Activated naive CD4-positive, alpha-beta T cell treated with anti-CD3 and anti-CD28 coated beads, Interleukin-2, amount 50 U/mL, for 24 hours (primary cell): Measurements from ENCODE around the gene GRM8.

ENCODE experiments used
- H3K27ac Mint-ChIP-seq: one replicate; pipeline ENCODE4 v1.8.0; 2021; ENCODE audit warnings: mild to moderate bottlenecking, mixed read lengths
- H3K27me3 Mint-ChIP-seq: one replicate; pipeline ENCODE4 v1.8.0; 2021; ENCODE audit warnings: mixed read lengths
- H3K36me3 Mint-ChIP-seq: one replicate; pipeline ENCODE4 v1.8.0; 2021; ENCODE audit warnings: mixed read lengths
- H3K4me1 Mint-ChIP-seq: one replicate; pipeline ENCODE4 v1.8.0; 2021; ENCODE audit warnings: mixed read lengths
- H3K4me3 Mint-ChIP-seq: one replicate; pipeline ENCODE4 v1.8.0; 2021; ENCODE audit warnings: mild to moderate bottlenecking, mixed read lengths
- H3K9me3 Mint-ChIP-seq: one replicate; pipeline ENCODE4 v1.8.0; 2021; ENCODE audit warnings: mixed read lengths

Gene GRM8

GRCh38 chr7:127123220-127123619, 129.5 kb downstream of the GRM8 start:
- no peak overlapping the region for H3K4me3 Mint-ChIP-seq
- H3K27me3 Mint-ChIP-seq, result peaks cover 10% of the 10 kb centered on the region
- no peak overlapping the region for H3K27ac Mint-ChIP-seq
- no peaks in the 10 kb centered on the region for H3K9me3 Mint-ChIP-seq
- no peaks in the 10 kb centered on the region for H3K36me3 Mint-ChIP-seq
- no peaks in the 10 kb centered on the region for H3K4me1 Mint-ChIP-seq

- no peak overlapping the region for H3K27ac Mint-ChIP-seq
- H3K4me1 Mint-ChIP-seq, result no peaks in the 10 kb centered on the region
- no peaks in the 10 kb centered on the region for H3K36me3 Mint-ChIP-seq
- no peak overlapping the region for H3K4me3 Mint-ChIP-seq
- H3K27me3 Mint-ChIP-seq, result peaks cover 11% of the 10 kb centered on the region
- H3K9me3 Mint-ChIP-seq, result no peaks in the 10 kb centered on the region
Observed at GRCh38 chr7:127119517-127119916, 133.2 kb downstream of the GRM8 start.

- Mint-ChIP-seq H3K36me3 (no peaks in the 10 kb centered on the region), H3K27me3 (peaks cover 12% of the 10 kb centered on the region), H3K9me3 (peaks cover 9% of the 10 kb centered on the region), H3K4me1 (no peaks in the 10 kb centered on the region), H3K27ac (no peak overlapping the region), H3K4me3 (no peak overlapping the region)
Observed at GRCh38 chr7:127114742-127115265, 137.9 kb downstream of the GRM8 start.

- peaks cover 8% of the 10 kb centered on the region for H3K27me3 Mint-ChIP-seq
- H3K4me3 Mint-ChIP-seq, result no peak overlapping the region
- H3K36me3 Mint-ChIP-seq, result no peaks in the 10 kb centered on the region
- no peak overlapping the region for H3K27ac Mint-ChIP-seq
- peaks cover 20% of the 10 kb centered on the region for H3K9me3 Mint-ChIP-seq
- no peaks in the 10 kb centered on the region for H3K4me1 Mint-ChIP-seq
Observed at GRCh38 chr7:127107601-127108007, 145.1 kb downstream of the GRM8 start.

GRCh38 chr7:127093340-127093739, 159.4 kb downstream of the GRM8 start:
- Mint-ChIP-seq H3K4me1 (no peaks in the 10 kb centered on the region), H3K9me3 (no peaks in the 10 kb centered on the region), H3K36me3 (peaks cover 1% of the 10 kb centered on the region), H3K4me3 (no peak overlapping the region), H3K27ac (no peak overlapping the region), H3K27me3 (peaks cover 5% of the 10 kb centered on the region)

- Mint-ChIP-seq H3K4me1 (no peaks in the 10 kb centered on the region), H3K36me3 (peaks cover 1% of the 10 kb centered on the region), H3K9me3 (no peaks in the 10 kb centered on the region), H3K4me3 (no peak overlapping the region), H3K27me3 (peaks cover 5% of the 10 kb centered on the region), H3K27ac (no peak overlapping the region)
Observed at GRCh38 chr7:127091620-127092019, 161.1 kb downstream of the GRM8 start.

GRCh38 chr7:127089146-127089545, 163.6 kb downstream of the GRM8 start:
- Mint-ChIP-seq H3K27me3 (peaks cover 3% of the 10 kb centered on the region), H3K4me1 (no peaks in the 10 kb centered on the region), H3K9me3 (no peaks in the 10 kb centered on the region), H3K27ac (no peak overlapping the region), H3K4me3 (no peak overlapping the region), H3K36me3 (peaks cover 1% of the 10 kb centered on the region)

- Mint-ChIP-seq H3K36me3 (no peaks in the 10 kb centered on the region), H3K4me1 (no peaks in the 10 kb centered on the region), H3K27me3 (peaks cover 5% of the 10 kb centered on the region), H3K4me3 (no peak overlapping the region), H3K27ac (no peak overlapping the region), H3K9me3 (no peaks in the 10 kb centered on the region)
Observed at GRCh38 chr7:127081539-127081938, 171.2 kb downstream of the GRM8 start.

GRCh38 chr7:127080576-127080975, 172.2 kb downstream of the GRM8 start:
- no peaks in the 10 kb centered on the region for H3K9me3 Mint-ChIP-seq
- H3K4me3 Mint-ChIP-seq, result no peak overlapping the region
- H3K27me3 Mint-ChIP-seq, result peaks cover 5% of the 10 kb centered on the region
- H3K4me1 Mint-ChIP-seq, result no peaks in the 10 kb centered on the region
- H3K36me3 Mint-ChIP-seq, result no peaks in the 10 kb centered on the region
- no peak overlapping the region for H3K27ac Mint-ChIP-seq

- H3K4me1 Mint-ChIP-seq, result no peaks in the 10 kb centered on the region
- H3K4me3 Mint-ChIP-seq, result no peak overlapping the region
- H3K27ac Mint-ChIP-seq, result no peak overlapping the region
- H3K36me3 Mint-ChIP-seq, result peaks cover 2% of the 10 kb centered on the region
- H3K27me3 Mint-ChIP-seq, result peaks cover 3% of the 10 kb centered on the region
- H3K9me3 Mint-ChIP-seq, result peaks cover 5% of the 10 kb centered on the region
Observed at GRCh38 chr7:127066974-127067373, 185.8 kb downstream of the GRM8 start.

GRCh38 chr7:127059475-127059874, 193.3 kb downstream of the GRM8 start:
- Mint-ChIP-seq H3K27me3 (peaks cover 3% of the 10 kb centered on the region), H3K4me1 (no peaks in the 10 kb centered on the region), H3K9me3 (peaks cover 4% of the 10 kb centered on the region), H3K4me3 (no peak overlapping the region), H3K27ac (no peak overlapping the region), H3K36me3 (peaks cover 2% of the 10 kb centered on the region)

- no peak overlapping the region for H3K27ac Mint-ChIP-seq
- H3K36me3 Mint-ChIP-seq, result no peaks in the 10 kb centered on the region
- no peaks in the 10 kb centered on the region for H3K4me1 Mint-ChIP-seq
- peaks cover 3% of the 10 kb centered on the region for H3K27me3 Mint-ChIP-seq
- H3K4me3 Mint-ChIP-seq, result no peak overlapping the region
- no peaks in the 10 kb centered on the region for H3K9me3 Mint-ChIP-seq
Observed at GRCh38 chr7:127057918-127058317, 194.8 kb downstream of the GRM8 start.

GRCh38 chr7:127056202-127056601, 196.5 kb downstream of the GRM8 start:
- Mint-ChIP-seq H3K4me3 (no peak overlapping the region), H3K36me3 (no peaks in the 10 kb centered on the region), H3K9me3 (no peaks in the 10 kb centered on the region), H3K4me1 (no peaks in the 10 kb centered on the region), H3K27me3 (peaks cover 5% of the 10 kb centered on the region), H3K27ac (no peak overlapping the region)

GRCh38 chr7:127047521-127047920, 205.2 kb downstream of the GRM8 start:
- H3K27ac Mint-ChIP-seq, result no peak overlapping the region
- no peaks in the 10 kb centered on the region for H3K36me3 Mint-ChIP-seq
- no peaks in the 10 kb centered on the region for H3K9me3 Mint-ChIP-seq
- peaks cover 2% of the 10 kb centered on the region for H3K27me3 Mint-ChIP-seq
- no peak overlapping the region for H3K4me3 Mint-ChIP-seq
- no peaks in the 10 kb centered on the region for H3K4me1 Mint-ChIP-seq

- H3K4me1 Mint-ChIP-seq, result no peaks in the 10 kb centered on the region
- H3K36me3 Mint-ChIP-seq, result no peaks in the 10 kb centered on the region
- no peak overlapping the region for H3K27ac Mint-ChIP-seq
- H3K9me3 Mint-ChIP-seq, result peaks cover 10% of the 10 kb centered on the region
- no peak overlapping the region for H3K4me3 Mint-ChIP-seq
- H3K27me3 Mint-ChIP-seq, result peaks cover 9% of the 10 kb centered on the region
Observed at GRCh38 chr7:127041689-127042452, 210.9 kb downstream of the GRM8 start.

- peaks cover 9% of the 10 kb centered on the region for H3K27me3 Mint-ChIP-seq
- H3K4me1 Mint-ChIP-seq, result no peaks in the 10 kb centered on the region
- no peak overlapping the region for H3K27ac Mint-ChIP-seq
- H3K9me3 Mint-ChIP-seq, result peaks cover 10% of the 10 kb centered on the region
- H3K4me3 Mint-ChIP-seq, result no peak overlapping the region
- H3K36me3 Mint-ChIP-seq, result no peaks in the 10 kb centered on the region
Observed at GRCh38 chr7:127040042-127040441, 212.7 kb downstream of the GRM8 start.

- H3K27ac Mint-ChIP-seq, result no peak overlapping the region
- H3K4me3 Mint-ChIP-seq, result no peak overlapping the region
- no peaks in the 10 kb centered on the region for H3K36me3 Mint-ChIP-seq
- peaks cover 9% of the 10 kb centered on the region for H3K27me3 Mint-ChIP-seq
- H3K9me3 Mint-ChIP-seq, result peaks cover 10% of the 10 kb centered on the region
- no peaks in the 10 kb centered on the region for H3K4me1 Mint-ChIP-seq
Observed at GRCh38 chr7:127039541-127039940, 213.2 kb downstream of the GRM8 start.
